ENCODE results near the gene KCNIP1. TPM values are rescaled to one million over a fixed set of nuclear protein-coding genes. Genes with fewer than 3 reads are reported as not detected.

KCNIP1 gene
- total RNA-seq, 1 experiment from 2014 or later: not detected

GRCh38 chr5:170720984-170721383, 217.2 kb downstream of the KCNIP1 start:
- CTCF ChIA-PET: no interaction called here

GRCh38 chr5:170721681-170722080, 217.9 kb downstream of the KCNIP1 start:
- Histone ChIP-seq H3K9me3 (ENCODE audit: control insufficient read depth, insufficient read depth, low read depth, low read length) (no peaks in the 10 kb centered on the region), H3K4me3 (ENCODE audit: low read depth in 2 of 2, low read length in 2 of 2) (no peak overlapping the region), H3K36me3 (ENCODE audit: control insufficient read depth, insufficient read depth, low read length) (no peaks in the 10 kb centered on the region), H3K4me1 (ENCODE audit: control insufficient read depth, insufficient read depth, low read length) (no peaks in the 10 kb centered on the region), H3K27me3 (ENCODE audit: control insufficient read depth, insufficient read depth, low read length) (peaks cover 8% of the 10 kb centered on the region; the same call in 1 of the 2 replicates), H3K27ac (ENCODE audit: low read length) (no peak overlapping the region)
- POLR2A ChIA-PET: no interaction called here
- intact Hi-C loops (cut with micrococcal nuclease; ENCODE audit: unreplicated experiment) (no loop called here), in situ Hi-C loops (cut with HindIII; ENCODE audit: low pct_unique_long_range_greater_than_20kb, low sequenced_read_pairs) (no loop called here)
- ATAC-seq (no peak), DNase-seq (ENCODE audit: low read depth, low spot score) (no peak)
- CTCF ChIA-PET: no interaction called here
- BruUV-seq (replicated peaks): no TSS peak
- TF ChIP-seq POLR2AphosphoS5 (IDR thresholded peaks at IDR 0.05; ENCODE audit: low read depth, low read length) (no peak), REST (IDR thresholded peaks at IDR 0.05; ENCODE audit: insufficient read depth in 1 of 2, low read depth in 2 of 2, low read length in 1 of 2) (no peak), CTCF (IDR thresholded peaks at IDR 0.05) (no peak), SIN3A (IDR thresholded peaks at IDR 0.05; ENCODE audit: borderline replicate concordance, insufficient read depth, low read depth, low read length) (no peak), TCF7L2 (IDR thresholded peaks at IDR 0.05; ENCODE audit: low read depth, low read length) (no peak)

More at GRCh38 chr5:170720984-170721383, 217.2 kb downstream of the KCNIP1 start:
- intact Hi-C loops (cut with micrococcal nuclease; ENCODE audit: unreplicated experiment) (no loop called here), in situ Hi-C loops (cut with HindIII; ENCODE audit: low pct_unique_long_range_greater_than_20kb, low sequenced_read_pairs) (no loop called here)
- no peaks in the 10 kb centered on the region for H3K4me1 ChIP-seq (ENCODE audit: control insufficient read depth, insufficient read depth, low read length)
- DNase-seq (ENCODE audit: low read depth, low spot score): no peak
- H3K27me3 ChIP-seq (ENCODE audit: control insufficient read depth, insufficient read depth, low read length): peaks cover 9% of the 10 kb centered on the region; the same call in 1 of the 2 replicates
- ATAC-seq: no peak
- H3K4me3 ChIP-seq (ENCODE audit: low read depth in 2 of 2, low read length in 2 of 2): no peak overlapping the region
- POLR2A ChIA-PET: no interaction called here
- no peak overlapping the region for H3K27ac ChIP-seq (ENCODE audit: low read length)
- TF ChIP-seq CTCF (IDR thresholded peaks at IDR 0.05) (no peak), REST (IDR thresholded peaks at IDR 0.05; ENCODE audit: insufficient read depth in 1 of 2, low read depth in 2 of 2, low read length in 1 of 2) (no peak)
- no peaks in the 10 kb centered on the region for H3K9me3 ChIP-seq (ENCODE audit: control insufficient read depth, insufficient read depth, low read depth, low read length)
- H3K36me3 ChIP-seq (ENCODE audit: control insufficient read depth, insufficient read depth, low read length): no peaks in the 10 kb centered on the region
- no TSS peak for BruUV-seq (replicated peaks)

Data from Panc1 (cell line).